ENCODE measurements around the gene ZBED1. TPM values are rescaled to one million over a fixed set of nuclear protein-coding genes. Genes with fewer than 3 reads are reported as not detected.
A peak's percentile ranks its signal among the peaks of the same experiment; 100 is the strongest.

The ZBED1 gene
- total and polyA plus RNA-seq, 2 experiments from 2014 or later = 16.1 to 43.8 TPM

DNA sequence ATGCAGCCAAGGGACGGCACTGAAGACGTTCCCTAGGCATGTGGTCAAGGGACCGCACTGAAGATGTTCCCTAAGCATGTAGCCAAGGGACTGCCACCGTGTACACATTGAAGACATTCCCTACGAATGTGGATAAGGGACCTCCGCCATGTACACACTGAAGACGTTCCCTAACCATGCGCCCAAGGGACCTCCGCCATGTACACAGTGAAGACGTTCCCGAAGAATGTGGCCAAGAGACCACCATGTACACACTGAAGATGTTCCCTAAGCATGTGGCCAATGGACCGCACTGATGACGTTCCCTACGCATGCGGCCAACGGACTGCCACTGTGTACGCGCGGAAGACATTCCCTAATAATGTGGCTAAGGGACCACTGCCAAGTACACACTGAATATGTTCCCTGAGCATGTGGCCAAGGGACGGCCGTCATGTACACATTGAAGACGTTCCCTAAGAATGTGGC lies 48.4 kb downstream of the ZBED1 start:
- peaks cover 84% of the 10 kb centered on the region for H3K79me2 ChIP-seq (replicated peaks; ENCODE audit: insufficient read depth)
- peak overlapping the region; percentile 85; the same call in 1 of the 2 replicates for H3K27ac ChIP-seq (ENCODE audit: low read depth)
- peaks cover 23% of the 10 kb centered on the region for H3K27me3 Mint-ChIP-seq (ENCODE audit: insufficient read depth, low read depth, poor library complexity)
- H3K27me3 ChIP-seq (ENCODE audit: insufficient read depth) = no peaks in the 10 kb centered on the region
- H3K4me1 ChIP-seq (ENCODE audit: insufficient read depth) = peaks cover 18% of the 10 kb centered on the region
- DNase-seq (ENCODE audit: low spot score) = no peak
- no peaks in the 10 kb centered on the region for H3K36me3 ChIP-seq (ENCODE audit: insufficient read depth)
- H3K9me2 ChIP-seq (ENCODE audit: insufficient read depth) = no peaks in the 10 kb centered on the region
- H2AFZ ChIP-seq = no peak overlapping the region
- peaks cover 28% of the 10 kb centered on the region for H3K9me3 Mint-ChIP-seq
- H3K4me3 Mint-ChIP-seq = no peak overlapping the region
- ATAC-seq = no peak
- no peaks in the 10 kb centered on the region for H4K20me1 ChIP-seq (replicated peaks; ENCODE audit: insufficient read depth)
- H3K4me2 ChIP-seq = no peak overlapping the region
- peaks cover 28% of the 10 kb centered on the region for H3K4me1 Mint-ChIP-seq
- no peak overlapping the region for H3K4me3 ChIP-seq
- H3K36me3 Mint-ChIP-seq (ENCODE audit: low read depth) = peaks cover 56% of the 10 kb centered on the region
- no peak overlapping the region for H3K27ac Mint-ChIP-seq
- peak; percentile 85 for TF ChIP-seq JUNB (IDR thresholded peaks at IDR 0.05; ENCODE audit: unreplicated experiment)
- TF ChIP-seq, protein P1, sequence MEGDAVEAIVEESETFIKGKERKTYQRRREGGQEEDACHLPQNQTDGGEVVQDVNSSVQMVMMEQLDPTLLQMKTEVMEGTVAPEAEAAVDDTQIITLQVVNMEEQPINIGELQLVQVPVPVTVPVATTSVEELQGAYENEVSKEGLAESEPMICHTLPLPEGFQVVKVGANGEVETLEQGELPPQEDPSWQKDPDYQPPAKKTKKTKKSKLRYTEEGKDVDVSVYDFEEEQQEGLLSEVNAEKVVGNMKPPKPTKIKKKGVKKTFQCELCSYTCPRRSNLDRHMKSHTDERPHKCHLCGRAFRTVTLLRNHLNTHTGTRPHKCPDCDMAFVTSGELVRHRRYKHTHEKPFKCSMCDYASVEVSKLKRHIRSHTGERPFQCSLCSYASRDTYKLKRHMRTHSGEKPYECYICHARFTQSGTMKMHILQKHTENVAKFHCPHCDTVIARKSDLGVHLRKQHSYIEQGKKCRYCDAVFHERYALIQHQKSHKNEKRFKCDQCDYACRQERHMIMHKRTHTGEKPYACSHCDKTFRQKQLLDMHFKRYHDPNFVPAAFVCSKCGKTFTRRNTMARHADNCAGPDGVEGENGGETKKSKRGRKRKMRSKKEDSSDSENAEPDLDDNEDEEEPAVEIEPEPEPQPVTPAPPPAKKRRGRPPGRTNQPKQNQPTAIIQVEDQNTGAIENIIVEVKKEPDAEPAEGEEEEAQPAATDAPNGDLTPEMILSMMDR (conservative IDR thresholded peaks at IDR 0.05; ENCODE audit: low read depth in 2 of 2) = no peak
- no peak for TF ChIP-seq ZNF331 (CRISPR knock-in tag; IDR thresholded peaks at IDR 0.05; ENCODE audit: low read depth)
- peaks cover 7% of the 10 kb centered on the region; the same call in 1 of the 2 replicates for H3F3A ChIP-seq (replicated peaks; ENCODE audit: low read depth)

DNA sequence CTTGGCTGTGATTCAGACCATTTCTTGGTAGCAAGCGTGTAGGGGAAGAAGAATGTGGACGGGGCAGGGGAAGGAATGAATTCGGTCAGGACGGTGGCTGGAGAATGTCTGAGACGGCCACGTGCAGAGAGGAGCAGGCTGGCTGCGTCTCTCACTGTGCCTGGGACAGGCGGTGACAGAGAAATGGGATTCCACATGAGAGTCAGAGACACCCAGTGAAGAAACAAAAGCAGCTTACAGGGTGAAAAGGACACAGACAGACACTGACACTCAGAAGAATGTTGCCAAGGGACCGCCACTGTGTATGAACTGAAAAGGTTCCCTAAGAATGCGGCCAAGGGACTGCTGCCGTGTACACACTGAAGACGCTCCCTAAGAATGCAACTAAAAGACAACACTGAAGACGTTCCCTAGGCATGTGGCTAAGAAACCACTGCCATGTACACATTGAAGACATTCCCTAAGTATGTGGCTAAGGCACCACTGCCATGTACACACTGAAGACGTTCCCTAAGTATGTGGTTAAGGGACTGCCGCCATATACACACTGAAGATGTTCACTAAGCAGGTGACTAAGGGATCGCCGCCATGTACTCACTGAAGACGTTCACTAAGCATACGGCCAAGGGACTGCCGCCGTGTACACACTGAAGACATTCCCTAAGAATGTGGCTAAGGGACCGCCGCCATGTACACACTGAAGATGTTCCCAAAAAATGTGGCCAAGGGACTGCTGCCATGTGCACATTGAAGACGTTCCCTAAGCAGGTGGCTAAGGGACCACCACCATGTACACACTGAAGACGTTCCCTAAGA lies 49.1 kb downstream of the ZBED1 start:
- DNase-seq (ENCODE audit: low spot score) (peak; percentile 83), ATAC-seq (peak; percentile 73)
- H3K36me3 Mint-ChIP-seq (ENCODE audit: low read depth) = peaks cover 56% of the 10 kb centered on the region
- H3K27me3 Mint-ChIP-seq (ENCODE audit: insufficient read depth, low read depth, poor library complexity) = peaks cover 20% of the 10 kb centered on the region
- Histone ChIP-seq H4K20me1 (replicated peaks; ENCODE audit: insufficient read depth) (no peaks in the 10 kb centered on the region), H3F3A (replicated peaks; ENCODE audit: low read depth) (peaks cover 7% of the 10 kb centered on the region; the same call in 1 of the 2 replicates), H3K27ac (ENCODE audit: low read depth) (peak overlapping the region; percentile 85; the same call in 1 of the 2 replicates), H3K4me2 (no peak overlapping the region), H3K4me3 (no peak overlapping the region), H3K4me1 (ENCODE audit: insufficient read depth) (peaks cover 18% of the 10 kb centered on the region), H3K36me3 (ENCODE audit: insufficient read depth) (no peaks in the 10 kb centered on the region), H3K27me3 (ENCODE audit: insufficient read depth) (no peaks in the 10 kb centered on the region), H3K79me2 (replicated peaks; ENCODE audit: insufficient read depth) (peaks cover 83% of the 10 kb centered on the region), H2AFZ (no peak overlapping the region), H3K9me2 (ENCODE audit: insufficient read depth) (no peaks in the 10 kb centered on the region)
- TF ChIP-seq JUNB (IDR thresholded peaks at IDR 0.05; ENCODE audit: unreplicated experiment) (peak; percentile 83), ZNF331 (CRISPR knock-in tag; IDR thresholded peaks at IDR 0.05; ENCODE audit: low read depth) (no peak), ZNF114 (CRISPR knock-in tag; IDR thresholded peaks at IDR 0.05) (no peak), CREB1 (CRISPR knock-in tag; IDR thresholded peaks at IDR 0.05; ENCODE audit: low read depth) (0 out of 2 replicates have a peak, but pooled peaks have one; percentile 24)
- no peak overlapping the region for H3K4me3 Mint-ChIP-seq
- peak overlapping the region; percentile 55 for H3K27ac Mint-ChIP-seq
- peaks cover 24% of the 10 kb centered on the region for H3K4me1 Mint-ChIP-seq
- peaks cover 28% of the 10 kb centered on the region for H3K9me3 Mint-ChIP-seq

DNA sequence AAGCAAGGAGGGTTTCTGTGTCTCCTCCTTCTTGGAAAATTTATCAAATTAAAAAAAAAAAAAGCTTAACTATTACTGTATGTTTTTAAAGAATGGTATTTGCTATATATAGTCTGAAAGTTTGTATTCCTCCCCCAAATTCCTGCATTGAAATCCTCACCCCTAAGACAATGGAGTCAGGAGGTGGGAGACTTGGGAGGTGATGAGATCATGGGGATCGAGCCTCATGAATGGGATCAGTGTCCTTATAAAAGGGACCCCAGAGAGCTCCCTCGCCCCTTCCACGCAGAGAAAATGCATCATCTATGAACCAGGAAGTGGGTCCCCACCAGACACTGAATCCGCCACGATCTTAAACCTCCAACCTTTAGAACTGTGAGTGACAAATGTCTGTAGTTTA lies 50.1 kb downstream of the ZBED1 start:
- H3K27ac ChIP-seq (ENCODE audit: low read depth) = peak overlapping the region; percentile 85
- H3K27me3 ChIP-seq (ENCODE audit: insufficient read depth) = no peaks in the 10 kb centered on the region
- peaks cover 32% of the 10 kb centered on the region for H3K9me3 Mint-ChIP-seq
- H3K9me2 ChIP-seq (ENCODE audit: insufficient read depth) = no peaks in the 10 kb centered on the region
- H3K27ac Mint-ChIP-seq = peak overlapping the region; percentile 90
- peaks cover 18% of the 10 kb centered on the region for H3K4me1 ChIP-seq (ENCODE audit: insufficient read depth)
- no peaks in the 10 kb centered on the region for H4K20me1 ChIP-seq (replicated peaks; ENCODE audit: insufficient read depth)
- peaks cover 20% of the 10 kb centered on the region for H3K4me1 Mint-ChIP-seq
- peaks cover 15% of the 10 kb centered on the region for H3K27me3 Mint-ChIP-seq (ENCODE audit: insufficient read depth, low read depth, poor library complexity)
- H3K4me3 Mint-ChIP-seq = no peak overlapping the region
- H3K4me2 ChIP-seq = peak overlapping the region; percentile 11
- DNase-seq (ENCODE audit: low spot score) = peak; percentile 63
- no peak overlapping the region for H2AFZ ChIP-seq
- no peak overlapping the region for H3K4me3 ChIP-seq
- H3F3A ChIP-seq (replicated peaks; ENCODE audit: low read depth) = peaks cover 7% of the 10 kb centered on the region; the same call in 1 of the 2 replicates
- peak; percentile 69 for ATAC-seq
- H3K36me3 ChIP-seq (ENCODE audit: insufficient read depth) = no peaks in the 10 kb centered on the region
- peaks cover 77% of the 10 kb centered on the region for H3K79me2 ChIP-seq (replicated peaks; ENCODE audit: insufficient read depth)
- H3K36me3 Mint-ChIP-seq (ENCODE audit: low read depth) = peaks cover 64% of the 10 kb centered on the region
- TF ChIP-seq POLR2AphosphoS5 (IDR thresholded peaks at IDR 0.05; ENCODE audit: low read depth) (no peak), CREB1 (CRISPR knock-in tag; IDR thresholded peaks at IDR 0.05; ENCODE audit: low read depth) (no peak), STAT1 (IDR thresholded peaks at IDR 0.05; ENCODE audit: unreplicated experiment) (no peak), EZH2 (IDR thresholded peaks at IDR 0.05; ENCODE audit: low read depth, unreplicated experiment) (no peak), JUNB (IDR thresholded peaks at IDR 0.05; ENCODE audit: unreplicated experiment) (no peak), EZH2phosphoT487 (IDR thresholded peaks at IDR 0.05; ENCODE audit: unreplicated experiment) (no peak)
- TF ChIP-seq, protein P2, sequence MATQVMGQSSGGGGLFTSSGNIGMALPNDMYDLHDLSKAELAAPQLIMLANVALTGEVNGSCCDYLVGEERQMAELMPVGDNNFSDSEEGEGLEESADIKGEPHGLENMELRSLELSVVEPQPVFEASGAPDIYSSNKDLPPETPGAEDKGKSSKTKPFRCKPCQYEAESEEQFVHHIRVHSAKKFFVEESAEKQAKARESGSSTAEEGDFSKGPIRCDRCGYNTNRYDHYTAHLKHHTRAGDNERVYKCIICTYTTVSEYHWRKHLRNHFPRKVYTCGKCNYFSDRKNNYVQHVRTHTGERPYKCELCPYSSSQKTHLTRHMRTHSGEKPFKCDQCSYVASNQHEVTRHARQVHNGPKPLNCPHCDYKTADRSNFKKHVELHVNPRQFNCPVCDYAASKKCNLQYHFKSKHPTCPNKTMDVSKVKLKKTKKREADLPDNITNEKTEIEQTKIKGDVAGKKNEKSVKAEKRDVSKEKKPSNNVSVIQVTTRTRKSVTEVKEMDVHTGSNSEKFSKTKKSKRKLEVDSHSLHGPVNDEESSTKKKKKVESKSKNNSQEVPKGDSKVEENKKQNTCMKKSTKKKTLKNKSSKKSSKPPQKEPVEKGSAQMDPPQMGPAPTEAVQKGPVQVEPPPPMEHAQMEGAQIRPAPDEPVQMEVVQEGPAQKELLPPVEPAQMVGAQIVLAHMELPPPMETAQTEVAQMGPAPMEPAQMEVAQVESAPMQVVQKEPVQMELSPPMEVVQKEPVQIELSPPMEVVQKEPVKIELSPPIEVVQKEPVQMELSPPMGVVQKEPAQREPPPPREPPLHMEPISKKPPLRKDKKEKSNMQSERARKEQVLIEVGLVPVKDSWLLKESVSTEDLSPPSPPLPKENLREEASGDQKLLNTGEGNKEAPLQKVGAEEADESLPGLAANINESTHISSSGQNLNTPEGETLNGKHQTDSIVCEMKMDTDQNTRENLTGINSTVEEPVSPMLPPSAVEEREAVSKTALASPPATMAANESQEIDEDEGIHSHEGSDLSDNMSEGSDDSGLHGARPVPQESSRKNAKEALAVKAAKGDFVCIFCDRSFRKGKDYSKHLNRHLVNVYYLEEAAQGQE (IDR thresholded peaks at IDR 0.05; ENCODE audit: unreplicated experiment) = no peak

All from GM23338 (cell line).